GM23338 (cell line): ENCODE results near the gene ERN1.

ENCODE experiments used
- CREB1 ChIP-seq: fragments of 250-450 bp; sonication (Bioruptor Pico); IDR thresholded peaks from 2 replicates; pipeline ENCODE4 v1.5.0; 2020; ENCODE audit warnings: low read depth, mild to moderate bottlenecking, moderate library complexity
- EZH2 ChIP-seq: fragments of 200-600 bp; sonication (generic); IDR thresholded peaks from one replicate; pipeline ENCODE4 v1.8.0; 2017; ENCODE audit warnings: antibody characterized with exemption, mild to moderate bottlenecking, low read depth; ENCODE audit not compliant: unreplicated experiment
- EZH2phosphoT487 ChIP-seq: fragments of 200-600 bp; sonication (generic); IDR thresholded peaks from one replicate; pipeline ENCODE4 v1.8.1; 2018; ENCODE audit warnings: antibody characterized with exemption; ENCODE audit not compliant: unreplicated experiment
- JUNB ChIP-seq: IDR thresholded peaks from one replicate; pipeline ENCODE4 v1.6.1; 2016; ENCODE audit warnings: antibody characterized with exemption; ENCODE audit not compliant: unreplicated experiment
- POLR2AphosphoS5 ChIP-seq: IDR thresholded peaks from 2 replicates; pipeline ENCODE4 v1.6.1; 2016; ENCODE audit warnings: antibody characterized with exemption, low read depth
- ZNF114 ChIP-seq: fragments of 250-450 bp; sonication (Bioruptor Pico); IDR thresholded peaks from 2 replicates; pipeline ENCODE4 v1.5.0; 2020; ENCODE audit warnings: mild to moderate bottlenecking, moderate library complexity
- ZNF331 ChIP-seq: fragments of 250-450 bp; sonication (Bioruptor Pico); IDR thresholded peaks from 2 replicates; pipeline ENCODE4 v1.5.0; 2020; ENCODE audit warnings: low read depth, mild to moderate bottlenecking, moderate library complexity
- TF ChIP-seq, protein P1 (sequence below): IDR thresholded peaks from one replicate; pipeline ENCODE4 v1.6.1; 2018; ENCODE audit warnings: antibody characterized with exemption; ENCODE audit not compliant: unreplicated experiment
- TF ChIP-seq, protein P2 (sequence below), 2 experiments: fragments of 200-600 bp in 1 of 2; sonication (generic) in 1 of 2; conservative IDR thresholded peaks; 2 replicates each; pipeline versions ENCODE4 v1.5.1 to v1.6.1; 2016 to 2017; ENCODE audit warnings: antibody characterized with exemption in 2 of 2, low read depth in 2 of 2, mild to moderate bottlenecking in 2 of 2, moderate library complexity in 1 of 2
- TF ChIP-seq, protein P3 (sequence below): fragments of 250-450 bp; sonication (Bioruptor Pico); IDR thresholded peaks from 2 replicates; pipeline ENCODE4 v1.5.0; 2020; ENCODE audit warnings: mild to moderate bottlenecking, moderate library complexity
- TF ChIP-seq, protein P4 (sequence below): IDR thresholded peaks from 2 replicates; pipeline ENCODE4 v1.6.1; 2016; ENCODE audit warnings: antibody characterized with exemption

DNA sequence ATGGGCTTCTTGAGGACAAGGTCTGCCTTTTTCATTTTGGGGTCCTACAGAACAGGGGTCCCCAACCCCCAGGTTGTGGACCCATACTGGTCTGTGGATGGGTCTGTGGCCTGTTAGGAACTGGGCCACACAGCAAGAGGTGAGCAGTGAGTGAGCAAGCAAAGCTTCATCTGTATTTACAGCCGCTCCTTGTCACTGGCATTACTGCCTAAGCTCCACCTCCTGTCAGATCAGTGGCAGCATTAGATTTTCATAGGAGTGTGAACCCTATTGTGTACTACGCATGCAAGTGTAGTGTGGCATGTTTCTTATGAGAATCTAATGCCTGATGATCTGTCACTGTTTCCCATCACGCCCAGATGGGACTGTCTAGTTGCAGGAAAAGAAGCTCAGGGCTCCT lies 33.9 kb downstream of the ERN1 start:
- TF ChIP-seq, protein P1, sequence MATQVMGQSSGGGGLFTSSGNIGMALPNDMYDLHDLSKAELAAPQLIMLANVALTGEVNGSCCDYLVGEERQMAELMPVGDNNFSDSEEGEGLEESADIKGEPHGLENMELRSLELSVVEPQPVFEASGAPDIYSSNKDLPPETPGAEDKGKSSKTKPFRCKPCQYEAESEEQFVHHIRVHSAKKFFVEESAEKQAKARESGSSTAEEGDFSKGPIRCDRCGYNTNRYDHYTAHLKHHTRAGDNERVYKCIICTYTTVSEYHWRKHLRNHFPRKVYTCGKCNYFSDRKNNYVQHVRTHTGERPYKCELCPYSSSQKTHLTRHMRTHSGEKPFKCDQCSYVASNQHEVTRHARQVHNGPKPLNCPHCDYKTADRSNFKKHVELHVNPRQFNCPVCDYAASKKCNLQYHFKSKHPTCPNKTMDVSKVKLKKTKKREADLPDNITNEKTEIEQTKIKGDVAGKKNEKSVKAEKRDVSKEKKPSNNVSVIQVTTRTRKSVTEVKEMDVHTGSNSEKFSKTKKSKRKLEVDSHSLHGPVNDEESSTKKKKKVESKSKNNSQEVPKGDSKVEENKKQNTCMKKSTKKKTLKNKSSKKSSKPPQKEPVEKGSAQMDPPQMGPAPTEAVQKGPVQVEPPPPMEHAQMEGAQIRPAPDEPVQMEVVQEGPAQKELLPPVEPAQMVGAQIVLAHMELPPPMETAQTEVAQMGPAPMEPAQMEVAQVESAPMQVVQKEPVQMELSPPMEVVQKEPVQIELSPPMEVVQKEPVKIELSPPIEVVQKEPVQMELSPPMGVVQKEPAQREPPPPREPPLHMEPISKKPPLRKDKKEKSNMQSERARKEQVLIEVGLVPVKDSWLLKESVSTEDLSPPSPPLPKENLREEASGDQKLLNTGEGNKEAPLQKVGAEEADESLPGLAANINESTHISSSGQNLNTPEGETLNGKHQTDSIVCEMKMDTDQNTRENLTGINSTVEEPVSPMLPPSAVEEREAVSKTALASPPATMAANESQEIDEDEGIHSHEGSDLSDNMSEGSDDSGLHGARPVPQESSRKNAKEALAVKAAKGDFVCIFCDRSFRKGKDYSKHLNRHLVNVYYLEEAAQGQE: no peak
- TF ChIP-seq, protein P2, sequence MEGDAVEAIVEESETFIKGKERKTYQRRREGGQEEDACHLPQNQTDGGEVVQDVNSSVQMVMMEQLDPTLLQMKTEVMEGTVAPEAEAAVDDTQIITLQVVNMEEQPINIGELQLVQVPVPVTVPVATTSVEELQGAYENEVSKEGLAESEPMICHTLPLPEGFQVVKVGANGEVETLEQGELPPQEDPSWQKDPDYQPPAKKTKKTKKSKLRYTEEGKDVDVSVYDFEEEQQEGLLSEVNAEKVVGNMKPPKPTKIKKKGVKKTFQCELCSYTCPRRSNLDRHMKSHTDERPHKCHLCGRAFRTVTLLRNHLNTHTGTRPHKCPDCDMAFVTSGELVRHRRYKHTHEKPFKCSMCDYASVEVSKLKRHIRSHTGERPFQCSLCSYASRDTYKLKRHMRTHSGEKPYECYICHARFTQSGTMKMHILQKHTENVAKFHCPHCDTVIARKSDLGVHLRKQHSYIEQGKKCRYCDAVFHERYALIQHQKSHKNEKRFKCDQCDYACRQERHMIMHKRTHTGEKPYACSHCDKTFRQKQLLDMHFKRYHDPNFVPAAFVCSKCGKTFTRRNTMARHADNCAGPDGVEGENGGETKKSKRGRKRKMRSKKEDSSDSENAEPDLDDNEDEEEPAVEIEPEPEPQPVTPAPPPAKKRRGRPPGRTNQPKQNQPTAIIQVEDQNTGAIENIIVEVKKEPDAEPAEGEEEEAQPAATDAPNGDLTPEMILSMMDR (conservative IDR thresholded peaks at IDR 0.05; ENCODE audit: low read depth in 2 of 2): no peak
- TF ChIP-seq POLR2AphosphoS5 (no peak), CREB1 (CRISPR knock-in tag) (no peak), ZNF114 (CRISPR knock-in tag) (no peak), EZH2 (no peak), EZH2phosphoT487 (no peak), ZNF331 (no peak), JUNB (no peak)
- TF ChIP-seq, protein P3, sequence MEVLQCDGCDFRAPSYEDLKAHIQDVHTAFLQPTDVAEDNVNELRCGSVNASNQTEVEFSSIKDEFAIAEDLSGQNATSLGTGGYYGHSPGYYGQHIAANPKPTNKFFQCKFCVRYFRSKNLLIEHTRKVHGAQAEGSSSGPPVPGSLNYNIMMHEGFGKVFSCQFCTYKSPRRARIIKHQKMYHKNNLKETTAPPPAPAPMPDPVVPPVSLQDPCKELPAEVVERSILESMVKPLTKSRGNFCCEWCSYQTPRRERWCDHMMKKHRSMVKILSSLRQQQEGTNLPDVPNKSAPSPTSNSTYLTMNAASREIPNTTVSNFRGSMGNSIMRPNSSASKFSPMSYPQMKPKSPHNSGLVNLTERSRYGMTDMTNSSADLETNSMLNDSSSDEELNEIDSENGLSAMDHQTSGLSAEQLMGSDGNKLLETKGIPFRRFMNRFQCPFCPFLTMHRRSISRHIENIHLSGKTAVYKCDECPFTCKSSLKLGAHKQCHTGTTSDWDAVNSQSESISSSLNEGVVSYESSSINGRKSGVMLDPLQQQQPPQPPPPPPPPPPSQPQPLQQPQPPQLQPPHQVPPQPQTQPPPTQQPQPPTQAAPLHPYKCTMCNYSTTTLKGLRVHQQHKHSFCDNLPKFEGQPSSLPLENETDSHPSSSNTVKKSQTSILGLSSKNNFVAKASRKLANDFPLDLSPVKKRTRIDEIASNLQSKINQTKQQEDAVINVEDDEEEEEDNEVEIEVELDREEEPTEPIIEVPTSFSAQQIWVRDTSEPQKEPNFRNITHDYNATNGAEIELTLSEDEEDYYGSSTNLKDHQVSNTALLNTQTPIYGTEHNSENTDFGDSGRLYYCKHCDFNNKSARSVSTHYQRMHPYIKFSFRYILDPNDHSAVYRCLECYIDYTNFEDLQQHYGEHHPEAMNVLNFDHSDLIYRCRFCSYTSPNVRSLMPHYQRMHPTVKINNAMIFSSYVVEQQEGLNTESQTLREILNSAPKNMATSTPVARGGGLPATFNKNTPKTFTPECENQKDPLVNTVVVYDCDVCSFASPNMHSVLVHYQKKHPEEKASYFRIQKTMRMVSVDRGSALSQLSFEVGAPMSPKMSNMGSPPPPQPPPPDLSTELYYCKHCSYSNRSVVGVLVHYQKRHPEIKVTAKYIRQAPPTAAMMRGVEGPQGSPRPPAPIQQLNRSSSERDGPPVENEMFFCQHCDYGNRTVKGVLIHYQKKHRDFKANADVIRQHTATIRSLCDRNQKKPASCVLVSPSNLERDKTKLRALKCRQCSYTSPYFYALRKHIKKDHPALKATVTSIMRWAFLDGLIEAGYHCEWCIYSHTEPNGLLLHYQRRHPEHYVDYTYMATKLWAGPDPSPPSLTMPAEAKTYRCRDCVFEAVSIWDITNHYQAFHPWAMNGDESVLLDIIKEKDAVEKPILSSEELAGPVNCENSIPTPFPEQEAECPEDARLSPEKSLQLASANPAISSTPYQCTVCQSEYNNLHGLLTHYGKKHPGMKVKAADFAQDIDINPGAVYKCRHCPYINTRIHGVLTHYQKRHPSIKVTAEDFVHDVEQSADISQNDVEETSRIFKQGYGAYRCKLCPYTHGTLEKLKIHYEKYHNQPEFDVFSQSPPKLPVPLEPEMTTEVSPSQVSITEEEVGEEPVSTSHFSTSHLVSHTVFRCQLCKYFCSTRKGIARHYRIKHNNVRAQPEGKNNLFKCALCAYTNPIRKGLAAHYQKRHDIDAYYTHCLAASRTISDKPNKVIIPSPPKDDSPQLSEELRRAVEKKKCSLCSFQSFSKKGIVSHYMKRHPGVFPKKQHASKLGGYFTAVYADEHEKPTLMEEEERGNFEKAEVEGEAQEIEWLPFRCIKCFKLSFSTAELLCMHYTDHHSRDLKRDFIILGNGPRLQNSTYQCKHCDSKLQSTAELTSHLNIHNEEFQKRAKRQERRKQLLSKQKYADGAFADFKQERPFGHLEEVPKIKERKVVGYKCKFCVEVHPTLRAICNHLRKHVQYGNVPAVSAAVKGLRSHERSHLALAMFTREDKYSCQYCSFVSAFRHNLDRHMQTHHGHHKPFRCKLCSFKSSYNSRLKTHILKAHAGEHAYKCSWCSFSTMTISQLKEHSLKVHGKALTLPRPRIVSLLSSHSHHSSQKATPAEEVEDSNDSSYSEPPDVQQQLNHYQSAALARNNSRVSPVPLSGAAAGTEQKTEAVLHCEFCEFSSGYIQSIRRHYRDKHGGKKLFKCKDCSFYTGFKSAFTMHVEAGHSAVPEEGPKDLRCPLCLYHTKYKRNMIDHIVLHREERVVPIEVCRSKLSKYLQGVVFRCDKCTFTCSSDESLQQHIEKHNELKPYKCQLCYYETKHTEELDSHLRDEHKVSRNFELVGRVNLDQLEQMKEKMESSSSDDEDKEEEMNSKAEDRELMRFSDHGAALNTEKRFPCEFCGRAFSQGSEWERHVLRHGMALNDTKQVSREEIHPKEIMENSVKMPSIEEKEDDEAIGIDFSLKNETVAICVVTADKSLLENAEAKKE (CRISPR knock-in tag): no peak
- TF ChIP-seq, protein P4, sequence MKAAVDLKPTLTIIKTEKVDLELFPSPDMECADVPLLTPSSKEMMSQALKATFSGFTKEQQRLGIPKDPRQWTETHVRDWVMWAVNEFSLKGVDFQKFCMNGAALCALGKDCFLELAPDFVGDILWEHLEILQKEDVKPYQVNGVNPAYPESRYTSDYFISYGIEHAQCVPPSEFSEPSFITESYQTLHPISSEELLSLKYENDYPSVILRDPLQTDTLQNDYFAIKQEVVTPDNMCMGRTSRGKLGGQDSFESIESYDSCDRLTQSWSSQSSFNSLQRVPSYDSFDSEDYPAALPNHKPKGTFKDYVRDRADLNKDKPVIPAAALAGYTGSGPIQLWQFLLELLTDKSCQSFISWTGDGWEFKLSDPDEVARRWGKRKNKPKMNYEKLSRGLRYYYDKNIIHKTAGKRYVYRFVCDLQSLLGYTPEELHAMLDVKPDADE: no peak
